Karpas-422 (cell line): ENCODE results near the gene SOS1. TPM values are rescaled to one million over a fixed set of nuclear protein-coding genes. Genes with fewer than 3 reads are reported as not detected.

Experiments
- DNase-seq: peaks from one replicate; pipeline ENCODE4 v3.0.0-alpha.2; 2015
- H2AFZ ChIP-seq: fragments of 200-600 bp; sonication (generic); 2 replicates; pipeline ENCODE4 v1.6.1; 2014; ENCODE audit warnings: antibody characterized with exemption, low read length, mixed read lengths
- H3K27ac ChIP-seq: fragments of 200-600 bp; sonication (generic); 2 replicates; pipeline ENCODE4 v1.5.1; 2014; ENCODE audit warnings: mild to moderate bottlenecking, low read length, moderate library complexity
- H3K27me3 ChIP-seq: fragments of 200-600 bp; sonication (generic); 2 replicates; pipeline ENCODE4 v1.6.1; 2014; ENCODE audit warnings: low read length, mixed read lengths
- H3K36me3 ChIP-seq: fragments of 200-600 bp; sonication (generic); 2 replicates; pipeline ENCODE4 v1.6.1; 2014; ENCODE audit warnings: low read length, mixed read lengths; ENCODE audit not compliant: insufficient read depth
- H3K4me1 ChIP-seq: fragments of 200-600 bp; sonication (generic); 2 replicates; pipeline ENCODE4 v1.6.1; 2014; ENCODE audit warnings: mild to moderate bottlenecking, low read length, mixed read lengths
- H3K4me2 ChIP-seq: fragments of 200-600 bp; sonication (generic); 2 replicates; pipeline ENCODE4 v1.6.1; 2014; ENCODE audit warnings: low read length, low read depth, mild to moderate bottlenecking; ENCODE audit not compliant: poor library complexity, severe bottlenecking
- H3K4me3 ChIP-seq: fragments of 200-600 bp; sonication (generic); 2 replicates; pipeline ENCODE4 v1.5.1; 2014; ENCODE audit warnings: mild to moderate bottlenecking, antibody characterized with exemption, low read length, mixed read lengths
- H3K79me2 ChIP-seq: fragments of 200-600 bp; sonication (generic); 2 replicates; pipeline ENCODE4 v1.6.1; 2014; ENCODE audit warnings: mild to moderate bottlenecking, low read length, mixed read lengths
- H3K9ac ChIP-seq: fragments of 200-600 bp; sonication (generic); 2 replicates; pipeline ENCODE4 v1.6.0; 2014; ENCODE audit warnings: low read length
- H3K9me2 ChIP-seq: fragments of 200-600 bp; sonication (generic), shearing (Covaris generic); replicated peaks from 2 replicates; pipeline ENCODE4 v1.6.0; 2014; ENCODE audit warnings: mild to moderate bottlenecking, low read length, moderate library complexity; ENCODE audit not compliant: insufficient read depth
- H3K9me3 ChIP-seq: fragments of 300-700, 200-600 bp; sonication (generic); 2 replicates; pipeline ENCODE4 v1.6.1; 2014; ENCODE audit warnings: low read length, mixed read lengths
- H4K20me1 ChIP-seq: fragments of 200-600 bp; sonication (generic); 2 replicates; pipeline ENCODE4 v1.6.1; 2014; ENCODE audit warnings: mild to moderate bottlenecking, antibody characterized with exemption, low read length, low read depth; ENCODE audit not compliant: insufficient read depth
- total RNA-seq: library from RNA; depleted of rRNA; stranded (reverse); fragments of >200 nt; shearing (Covaris generic); gene quantifications from 2 replicates; pipeline ENCODE4 v1.2.3, GENCODE V29; 2014; ENCODE audit warnings: low replicate concordance

SOS1 gene
- total RNA-seq, 1 experiment from 2014 or later = 91.7 TPM

GRCh38 chr2:38981003-38981669 lies 139.7 kb downstream of the SOS1 start:
- Histone ChIP-seq H3K4me3 (no peak overlapping the region), H3K36me3 (peaks cover 22% of the 10 kb centered on the region; the same call in 1 of the 2 replicates), H3K4me1 (no peaks in the 10 kb centered on the region), H3K27me3 (no peaks in the 10 kb centered on the region), H3K9me3 (no peaks in the 10 kb centered on the region), H3K9ac (no peak overlapping the region), H3K4me2 (no peak overlapping the region), H3K79me2 (no peaks in the 10 kb centered on the region), H2AFZ (no peak overlapping the region), H4K20me1 (no peaks in the 10 kb centered on the region), H3K9me2 (no peaks in the 10 kb centered on the region), H3K27ac (no peak overlapping the region)
- DNase-seq = no peak

GRCh38 chr2:38978908-38979307 lies 141.9 kb downstream of the SOS1 start:
- no peak overlapping the region for H3K9ac ChIP-seq
- no peak for DNase-seq
- peaks cover 1% of the 10 kb centered on the region; the same call in 1 of the 2 replicates for H3K36me3 ChIP-seq
- no peak overlapping the region for H2AFZ ChIP-seq
- no peaks in the 10 kb centered on the region for H4K20me1 ChIP-seq
- H3K4me2 ChIP-seq = no peak overlapping the region
- H3K27me3 ChIP-seq = no peaks in the 10 kb centered on the region
- H3K9me2 ChIP-seq = no peaks in the 10 kb centered on the region
- H3K27ac ChIP-seq = no peak overlapping the region
- H3K4me1 ChIP-seq = no peaks in the 10 kb centered on the region
- no peaks in the 10 kb centered on the region for H3K79me2 ChIP-seq
- no peaks in the 10 kb centered on the region for H3K9me3 ChIP-seq
- no peak overlapping the region for H3K4me3 ChIP-seq

- Histone ChIP-seq H3K4me3 (no peak overlapping the region), H3K9me2 (no peaks in the 10 kb centered on the region), H2AFZ (no peak overlapping the region), H4K20me1 (no peaks in the 10 kb centered on the region), H3K4me1 (no peaks in the 10 kb centered on the region), H3K9ac (no peak overlapping the region), H3K27me3 (no peaks in the 10 kb centered on the region), H3K4me2 (no peak overlapping the region), H3K79me2 (no peaks in the 10 kb centered on the region), H3K36me3 (no peaks in the 10 kb centered on the region), H3K9me3 (no peaks in the 10 kb centered on the region), H3K27ac (no peak overlapping the region)
- DNase-seq = no peak
Observed at GRCh38 chr2:38978296-38978903, 142.5 kb downstream of the SOS1 start.

- H3K4me1 ChIP-seq = no peaks in the 10 kb centered on the region
- H3K9me2 ChIP-seq = no peaks in the 10 kb centered on the region
- DNase-seq = no peak
- no peaks in the 10 kb centered on the region for H3K36me3 ChIP-seq
- H3K27ac ChIP-seq = no peak overlapping the region
- H2AFZ ChIP-seq = no peak overlapping the region
- H3K27me3 ChIP-seq = no peaks in the 10 kb centered on the region
- no peaks in the 10 kb centered on the region for H4K20me1 ChIP-seq
- no peak overlapping the region for H3K4me2 ChIP-seq
- no peaks in the 10 kb centered on the region for H3K79me2 ChIP-seq
- no peaks in the 10 kb centered on the region for H3K9me3 ChIP-seq
- no peak overlapping the region for H3K4me3 ChIP-seq
- H3K9ac ChIP-seq = no peak overlapping the region
Observed at GRCh38 chr2:38977047-38977446, 143.8 kb downstream of the SOS1 start.

- Histone ChIP-seq H3K9me2 (no peaks in the 10 kb centered on the region), H3K27me3 (no peaks in the 10 kb centered on the region), H3K27ac (no peak overlapping the region), H3K9me3 (no peaks in the 10 kb centered on the region), H3K36me3 (no peaks in the 10 kb centered on the region), H3K9ac (no peak overlapping the region), H3K4me2 (no peak overlapping the region), H4K20me1 (no peaks in the 10 kb centered on the region), H3K4me3 (no peak overlapping the region), H2AFZ (no peak overlapping the region), H3K4me1 (no peaks in the 10 kb centered on the region), H3K79me2 (no peaks in the 10 kb centered on the region)
- no peak for DNase-seq
Observed at GRCh38 chr2:38975042-38975441, 145.8 kb downstream of the SOS1 start.

- H3K79me2 ChIP-seq = no peaks in the 10 kb centered on the region
- H4K20me1 ChIP-seq = no peaks in the 10 kb centered on the region
- no peaks in the 10 kb centered on the region for H3K4me1 ChIP-seq
- H3K36me3 ChIP-seq = no peaks in the 10 kb centered on the region
- H3K9ac ChIP-seq = no peak overlapping the region
- no peaks in the 10 kb centered on the region for H3K27me3 ChIP-seq
- no peak for DNase-seq
- H3K4me2 ChIP-seq = no peak overlapping the region
- H3K9me2 ChIP-seq = no peaks in the 10 kb centered on the region
- no peak overlapping the region for H3K27ac ChIP-seq
- H2AFZ ChIP-seq = no peak overlapping the region
- no peaks in the 10 kb centered on the region for H3K9me3 ChIP-seq
- H3K4me3 ChIP-seq = no peak overlapping the region
Observed at GRCh38 chr2:38973266-38973665, 147.6 kb downstream of the SOS1 start.

GRCh38 chr2:38971377-38971776 lies 149.5 kb downstream of the SOS1 start:
- H3K36me3 ChIP-seq = no peaks in the 10 kb centered on the region
- H3K79me2 ChIP-seq = no peaks in the 10 kb centered on the region
- no peaks in the 10 kb centered on the region for H3K4me1 ChIP-seq
- H2AFZ ChIP-seq = no peak overlapping the region
- H4K20me1 ChIP-seq = no peaks in the 10 kb centered on the region
- H3K4me3 ChIP-seq = no peak overlapping the region
- no peak for DNase-seq
- H3K9me3 ChIP-seq = no peaks in the 10 kb centered on the region
- H3K9ac ChIP-seq = no peak overlapping the region
- no peak overlapping the region for H3K27ac ChIP-seq
- no peaks in the 10 kb centered on the region for H3K27me3 ChIP-seq
- H3K4me2 ChIP-seq = no peak overlapping the region
- no peaks in the 10 kb centered on the region for H3K9me2 ChIP-seq

GRCh38 chr2:38968021-38968420 lies 152.8 kb downstream of the SOS1 start:
- H3K4me2 ChIP-seq = no peak overlapping the region
- no peak for DNase-seq

More at GRCh38 chr2:38968021-38968420, 152.8 kb downstream of the SOS1 start:
- H3K4me3 ChIP-seq = no peak overlapping the region
- H4K20me1 ChIP-seq = no peaks in the 10 kb centered on the region
- no peaks in the 10 kb centered on the region for H3K9me2 ChIP-seq
- H3K4me1 ChIP-seq = no peaks in the 10 kb centered on the region
- no peaks in the 10 kb centered on the region for H3K79me2 ChIP-seq
- H2AFZ ChIP-seq = no peak overlapping the region
- H3K36me3 ChIP-seq = no peaks in the 10 kb centered on the region
- no peaks in the 10 kb centered on the region for H3K9me3 ChIP-seq
- no peak overlapping the region for H3K9ac ChIP-seq
- no peaks in the 10 kb centered on the region for H3K27me3 ChIP-seq
- H3K27ac ChIP-seq = no peak overlapping the region
